Activated CD4-positive, alpha-beta T cell treated with anti-CD3 and anti-CD28 coated beads, Interleukin-10, Interleukin-2, amounts not matched to agents 100 ng/mL and 50 ng/mL, durations not matched to agents 16 hours and 8 hours (primary cell): ENCODE measurements around the gene GPR137.
"Not testable (repeated sequence)": the region's sequence is repeated elsewhere in the genome, so short reads cannot be mapped to it uniquely, and the experiment has no call there.

Experiments used
- DNase-seq: peaks from one replicate; pipeline ENCODE4 v3.0.0-alpha.2; 2020

The GPR137 gene

GRCh38 chr11:64284962-64285884 is at the start of gene GPR137:
GPR137 (plus strand) TSS chr11:64285848; CDS start chr11:64286525, 677 bp downstream.
- peak; percentile 89 for DNase-seq

GRCh38 chr11:64237484-64237951 is 48.1 kb upstream of the GPR137 start:
- no peak for DNase-seq

GRCh38 chr11:64238076-64238475 is 47.6 kb upstream of the GPR137 start:
- no peak for DNase-seq

GRCh38 chr11:64238999-64239398 is 46.6 kb upstream of the GPR137 start:
- DNase-seq, result no peak

- no peak for DNase-seq
Measured at GRCh38 chr11:64239662-64240434, 45.8 kb upstream of the GPR137 start.

GRCh38 chr11:64240435-64241240 is 45.0 kb upstream of the GPR137 start, which contains the start of gene FKBP2:
FKBP2 (plus strand) TSS chr11:64241095; CDS start chr11:64242388, 1,293 bp downstream.
- DNase-seq, result peak; percentile 99

- DNase-seq, result peak; percentile 100
Measured at GRCh38 chr11:64241241-64241490, 44.5 kb upstream of the GPR137 start.

- DNase-seq, result no peak
Measured at GRCh38 chr11:64241491-64242374, 43.9 kb upstream of the GPR137 start.

GRCh38 chr11:64243236-64243854 is 42.3 kb upstream of the GPR137 start:
- no peak for DNase-seq

- no peak for DNase-seq
Measured at GRCh38 chr11:64244107-64244506, 41.5 kb upstream of the GPR137 start.

- DNase-seq, result no peak
Measured at GRCh38 chr11:64244966-64245365, 40.7 kb upstream of the GPR137 start.

GRCh38 chr11:64245401-64245796 is 40.2 kb upstream of the GPR137 start:
- no peak for DNase-seq

GRCh38 chr11:64245797-64246620 is 39.6 kb upstream of the GPR137 start:
- DNase-seq, result peak; percentile 82

GRCh38 chr11:64246621-64246870 is 39.1 kb upstream of the GPR137 start:
- not testable (repeated sequence) for DNase-seq

GRCh38 chr11:64246871-64247728 is 38.5 kb upstream of the GPR137 start, which contains the start of gene PPP1R14B:
PPP1R14B (minus strand) TSS chr11:64246943; CDS start chr11:64246673, 270 bp downstream.
- peak; percentile 92 for DNase-seq

- no peak for DNase-seq
Measured at GRCh38 chr11:64247729-64248531, 37.7 kb upstream of the GPR137 start.

- DNase-seq, result no peak
Measured at GRCh38 chr11:64248578-64248977, 37.1 kb upstream of the GPR137 start.

GRCh38 chr11:64249038-64249437 is 36.6 kb upstream of the GPR137 start:
- no peak for DNase-seq
